ENCODE data around the gene FTSJ1.

DNA sequence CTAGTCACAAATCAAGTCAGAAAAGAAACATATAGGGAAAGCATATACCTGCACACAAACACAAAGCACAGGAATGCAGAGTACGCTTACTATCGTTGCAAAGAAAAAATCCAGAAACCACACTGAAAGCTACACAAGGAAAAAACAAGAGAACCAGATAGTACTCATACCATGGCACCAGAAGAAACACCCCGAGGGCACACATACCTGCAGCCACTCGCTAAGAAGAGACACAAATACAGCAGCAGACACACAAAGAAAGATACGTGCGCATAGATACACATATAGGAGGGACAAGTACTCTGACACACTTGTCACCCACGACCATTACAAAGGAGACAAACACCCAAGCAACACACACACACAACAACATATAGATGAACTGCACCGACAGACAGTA, 4.5 kb upstream of the FTSJ1 start:
- TF ChIP-seq, protein P1, sequence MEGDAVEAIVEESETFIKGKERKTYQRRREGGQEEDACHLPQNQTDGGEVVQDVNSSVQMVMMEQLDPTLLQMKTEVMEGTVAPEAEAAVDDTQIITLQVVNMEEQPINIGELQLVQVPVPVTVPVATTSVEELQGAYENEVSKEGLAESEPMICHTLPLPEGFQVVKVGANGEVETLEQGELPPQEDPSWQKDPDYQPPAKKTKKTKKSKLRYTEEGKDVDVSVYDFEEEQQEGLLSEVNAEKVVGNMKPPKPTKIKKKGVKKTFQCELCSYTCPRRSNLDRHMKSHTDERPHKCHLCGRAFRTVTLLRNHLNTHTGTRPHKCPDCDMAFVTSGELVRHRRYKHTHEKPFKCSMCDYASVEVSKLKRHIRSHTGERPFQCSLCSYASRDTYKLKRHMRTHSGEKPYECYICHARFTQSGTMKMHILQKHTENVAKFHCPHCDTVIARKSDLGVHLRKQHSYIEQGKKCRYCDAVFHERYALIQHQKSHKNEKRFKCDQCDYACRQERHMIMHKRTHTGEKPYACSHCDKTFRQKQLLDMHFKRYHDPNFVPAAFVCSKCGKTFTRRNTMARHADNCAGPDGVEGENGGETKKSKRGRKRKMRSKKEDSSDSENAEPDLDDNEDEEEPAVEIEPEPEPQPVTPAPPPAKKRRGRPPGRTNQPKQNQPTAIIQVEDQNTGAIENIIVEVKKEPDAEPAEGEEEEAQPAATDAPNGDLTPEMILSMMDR (IDR thresholded peaks at IDR 0.05; ENCODE audit: borderline replicate concordance, extremely low read depth, low read length, poor library complexity, severe bottlenecking), result no peak
- no peak for TF ChIP-seq EZH2 (IDR thresholded peaks at IDR 0.05; ENCODE audit: borderline replicate concordance, low read depth, low read length, severe bottlenecking)

Measured in DND-41 (cell line).